Limb (tissue), 2 donors: ENCODE measurements around the gene UBAC2.

Experiments used
- DNase-seq, 2 donors: peaks; one replicate each; pipeline ENCODE4 v3.0.0-alpha.2; 2016; ENCODE audit errors: extremely low spot score in 2 of 2

Gene UBAC2

GRCh38 chr13:99414048-99414995 lies 213.7 kb downstream of the UBAC2 start:
- DNase-seq = no peak

- DNase-seq = no peak
Observed at GRCh38 chr13:99415014-99415650, 214.5 kb downstream of the UBAC2 start.

- DNase-seq = no peak
Observed at GRCh38 chr13:99415851-99416331, 215.2 kb downstream of the UBAC2 start.

- DNase-seq = no peak
Observed at GRCh38 chr13:99416411-99417121, 215.9 kb downstream of the UBAC2 start.

- DNase-seq = no peak
Observed at GRCh38 chr13:99417201-99418102, 216.8 kb downstream of the UBAC2 start.

GRCh38 chr13:99418103-99418842 lies 217.6 kb downstream of the UBAC2 start:
- no peak for DNase-seq

GRCh38 chr13:99418843-99419140 lies 218.1 kb downstream of the UBAC2 start:
- DNase-seq = no peak

GRCh38 chr13:99419591-99420243 lies 219.1 kb downstream of the UBAC2 start:
- DNase-seq = no peak

- no peak for DNase-seq
Observed at GRCh38 chr13:99421271-99421670, 220.6 kb downstream of the UBAC2 start.

- DNase-seq = no peak
Observed at GRCh38 chr13:99421758-99422585, 221.3 kb downstream of the UBAC2 start.

GRCh38 chr13:99422586-99423220 lies 222.0 kb downstream of the UBAC2 start:
- DNase-seq = no peak

GRCh38 chr13:99425485-99426341 lies 225.1 kb downstream of the UBAC2 start:
- peak in 1 of 2 donors; percentile 20 for DNase-seq

- peak in 1 of 2 donors; percentile 15 for DNase-seq
Observed at GRCh38 chr13:99426426-99426825, 225.8 kb downstream of the UBAC2 start.

GRCh38 chr13:99429670-99430069 lies 229.0 kb downstream of the UBAC2 start:
- DNase-seq = no peak

GRCh38 chr13:99431927-99432608 lies 231.4 kb downstream of the UBAC2 start:
- no peak for DNase-seq

GRCh38 chr13:99432609-99433542 lies 232.2 kb downstream of the UBAC2 start:
- DNase-seq = no peak
